ELR (cell line): ENCODE results near the gene DCXR.
"Not testable (repeated sequence)": the region's sequence is repeated elsewhere in the genome, so short reads cannot be mapped to it uniquely, and the experiment has no call there.

Experiments
- DNase-seq: peaks from one replicate; pipeline ENCODE4 v3.0.0-alpha.2; 2015; ENCODE audit warnings: low read depth

DCXR gene

GRCh38 chr17:82039695-82040299 is 2.3 kb upstream of the DCXR start:
- DNase-seq: no peak

- DNase-seq: not testable (repeated sequence)
Observed at GRCh38 chr17:82038796-82039409, 1.4 kb upstream of the DCXR start.

- DNase-seq: no peak
Observed at GRCh38 chr17:82037889-82038195, 345 bp upstream of the DCXR start.

- no peak for DNase-seq
Observed at GRCh38 chr17:82036634-82037091, 834 bp downstream of the DCXR start.

- DNase-seq: no peak
Observed at GRCh38 chr17:82035956-82036633, 1.4 kb downstream of the DCXR start.

DNA sequence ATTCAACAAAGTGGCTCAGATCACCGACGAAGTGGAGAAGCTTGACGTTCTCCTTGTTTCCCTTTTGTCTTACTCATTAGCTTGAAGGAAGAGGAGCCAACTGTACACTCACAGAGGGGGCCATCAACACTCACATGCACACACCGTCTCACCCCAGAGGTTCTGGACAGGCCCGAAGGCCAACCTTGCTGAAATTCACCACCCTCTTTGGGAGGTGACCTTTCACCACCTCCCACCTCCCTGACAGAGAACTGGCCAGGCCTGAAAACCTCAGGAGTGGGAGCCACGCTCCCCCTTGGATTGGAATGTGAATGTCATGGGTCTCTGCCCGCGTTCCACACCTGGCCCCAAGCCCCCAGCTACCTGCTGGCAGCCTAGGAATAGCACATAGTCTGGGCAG is 2.0 kb downstream of the DCXR start:
- DNase-seq: no peak

- no peak for DNase-seq
Observed at GRCh38 chr17:82034371-82035011, 3.0 kb downstream of the DCXR start.

DNA sequence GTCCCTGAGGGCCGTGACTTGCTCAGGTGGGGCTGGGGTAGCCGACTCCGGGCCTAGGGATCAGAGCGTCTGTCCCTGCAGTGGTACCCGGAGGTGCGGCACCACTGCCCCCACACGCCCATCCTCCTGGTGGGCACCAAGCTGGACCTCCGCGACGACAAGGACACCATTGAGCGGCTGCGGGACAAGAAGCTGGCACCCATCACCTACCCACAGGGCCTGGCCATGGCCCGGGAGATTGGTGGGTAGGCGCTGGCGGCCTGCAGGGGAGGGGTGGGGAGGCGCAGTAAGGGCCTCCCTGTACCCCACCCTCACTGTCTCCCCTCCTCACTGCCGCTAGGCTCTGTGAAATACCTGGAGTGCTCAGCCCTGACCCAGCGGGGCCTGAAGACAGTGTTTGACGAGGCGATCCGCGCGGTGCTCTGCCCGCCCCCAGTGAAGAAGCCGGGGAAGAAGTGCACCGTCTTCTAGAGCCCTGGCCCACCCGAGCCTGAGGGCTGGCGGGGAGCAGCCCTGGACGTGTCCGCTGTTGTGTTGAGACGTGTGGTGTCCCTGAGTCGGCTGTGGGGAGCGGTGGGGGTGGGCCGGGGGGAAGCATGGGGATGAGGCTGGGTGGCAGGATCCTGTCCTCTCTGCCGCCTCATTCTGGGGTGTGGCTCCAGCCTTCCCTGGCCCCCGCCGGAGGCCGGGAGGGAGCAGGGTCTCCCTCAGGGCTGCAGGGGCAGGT is 4.0 kb downstream of the DCXR start:
- no peak for DNase-seq

DNA sequence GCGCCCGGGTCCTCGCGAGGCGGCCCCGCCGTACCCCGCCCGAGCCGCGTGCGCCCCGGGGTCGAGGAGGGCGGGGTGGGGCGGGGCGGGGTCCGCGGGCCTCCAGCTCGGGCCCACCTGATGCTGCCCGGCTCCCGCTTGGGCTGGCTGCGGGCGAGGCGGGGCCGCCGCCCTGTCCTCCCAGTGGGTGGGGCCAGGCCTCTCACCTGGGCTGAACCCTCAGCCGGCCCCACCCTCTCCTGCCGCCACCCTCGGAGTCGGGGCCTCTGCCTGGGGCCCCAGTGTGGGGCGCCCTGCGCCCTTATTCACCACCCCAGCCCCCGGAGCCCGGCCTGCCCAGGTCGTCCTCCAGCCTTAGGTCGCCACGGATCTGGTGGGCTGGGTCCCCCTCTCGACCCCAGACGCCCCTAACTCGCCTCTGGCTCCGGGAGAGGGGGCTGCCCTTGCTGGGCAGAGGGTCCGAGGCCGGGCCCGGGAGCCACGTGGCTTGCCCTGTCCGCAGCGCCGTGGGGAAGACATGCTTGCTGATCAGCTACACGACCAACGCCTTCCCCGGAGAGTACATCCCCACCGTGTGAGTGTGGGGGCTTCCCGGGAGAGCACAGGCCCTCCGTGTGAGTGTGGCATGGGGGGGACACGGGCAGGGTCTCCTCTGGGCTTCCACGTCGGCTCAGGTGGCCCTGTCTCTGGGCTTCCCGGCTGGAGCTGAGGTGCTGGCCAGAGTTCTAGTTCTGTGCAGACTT is 5.4 kb downstream of the DCXR start:
- no peak for DNase-seq

DNA sequence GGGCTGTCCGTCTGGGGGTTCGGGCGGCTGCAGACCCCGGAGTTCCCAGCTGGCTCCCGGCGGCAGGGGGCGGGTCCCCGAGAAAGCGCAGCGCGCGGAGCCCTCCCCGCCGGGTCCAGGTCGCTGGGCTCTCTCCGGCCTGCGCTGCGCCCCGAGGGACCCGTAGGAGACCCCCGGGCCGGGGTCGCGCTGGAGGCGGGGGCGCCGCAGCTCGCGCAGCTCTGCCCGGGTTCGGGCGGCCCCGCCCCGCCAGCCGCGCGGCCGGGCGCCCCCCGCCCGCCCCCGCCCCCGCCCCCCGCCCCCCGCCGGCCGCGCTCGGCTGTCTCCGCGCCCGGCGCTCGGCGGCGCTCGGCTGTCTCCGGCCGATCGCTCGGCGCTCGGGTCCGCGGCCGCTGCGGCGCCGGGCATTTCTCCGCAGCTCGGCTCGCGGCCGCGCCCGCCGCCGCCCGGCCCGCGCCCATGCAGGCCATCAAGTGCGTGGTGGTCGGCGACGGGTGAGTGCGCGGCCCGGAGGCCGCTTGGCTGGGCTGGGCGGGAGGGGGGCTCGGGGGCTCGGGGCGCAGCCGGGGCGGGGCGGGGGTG is 6.1 kb downstream of the DCXR start, which contains the start of gene RAC3:
TSS of gene RAC3 (plus strand) at position 376 of the 582 bp plus-strand sequence. CDS start at position 460, 84 bp downstream.
- DNase-seq: peak; percentile 66

- DNase-seq: peak; percentile 92
Observed at GRCh38 chr17:82030470-82031302, 6.8 kb downstream of the DCXR start.

DNA sequence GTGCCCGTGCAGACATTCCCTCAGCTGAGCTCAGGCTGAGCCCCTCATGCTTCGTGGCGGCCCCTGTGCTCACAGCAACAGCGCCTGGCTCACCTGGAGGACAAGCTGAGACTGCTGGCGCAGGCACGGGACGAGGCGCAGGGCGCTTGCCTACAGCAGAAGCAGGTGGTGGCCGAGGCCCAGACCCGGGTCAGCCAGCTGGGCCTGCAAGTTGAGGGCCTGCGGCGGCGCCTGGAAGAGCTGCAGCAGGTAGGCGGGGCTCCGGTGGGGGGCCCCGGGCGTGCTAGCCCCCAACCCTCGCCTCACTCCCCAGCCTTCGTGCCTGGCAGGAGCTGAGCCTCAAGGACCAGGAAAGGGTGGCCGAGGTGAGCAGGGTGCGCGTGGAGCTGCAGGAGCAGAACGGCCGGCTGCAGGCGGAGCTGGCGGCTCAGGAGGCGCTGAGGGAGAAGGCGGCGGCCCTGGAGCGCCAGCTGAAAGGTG is 7.5 kb downstream of the DCXR start:
- DNase-seq: no peak

DNA sequence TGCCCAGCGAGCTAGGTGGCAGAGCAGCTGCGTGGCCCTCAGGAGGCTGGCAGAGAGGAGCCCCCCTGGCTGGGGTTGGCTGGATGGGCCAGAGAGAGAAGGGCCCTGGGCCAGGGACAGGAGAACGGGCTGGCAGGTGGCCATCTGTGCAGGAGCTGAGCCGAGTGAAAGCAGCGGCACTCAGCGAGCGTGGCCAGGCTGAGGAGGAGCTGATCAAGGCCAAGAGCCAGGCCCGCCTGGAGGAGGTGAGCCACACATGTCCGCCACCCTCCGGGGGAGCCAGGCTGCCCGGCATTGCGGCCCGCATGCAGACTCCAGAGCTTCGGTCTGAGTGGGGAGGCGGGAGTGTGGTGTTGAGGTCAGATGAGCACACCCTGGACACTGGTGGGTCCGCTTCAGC is 8.1 kb downstream of the DCXR start:
- no peak for DNase-seq

GRCh38 chr17:82028966-82029365 is 8.5 kb downstream of the DCXR start:
- no peak for DNase-seq

DNA sequence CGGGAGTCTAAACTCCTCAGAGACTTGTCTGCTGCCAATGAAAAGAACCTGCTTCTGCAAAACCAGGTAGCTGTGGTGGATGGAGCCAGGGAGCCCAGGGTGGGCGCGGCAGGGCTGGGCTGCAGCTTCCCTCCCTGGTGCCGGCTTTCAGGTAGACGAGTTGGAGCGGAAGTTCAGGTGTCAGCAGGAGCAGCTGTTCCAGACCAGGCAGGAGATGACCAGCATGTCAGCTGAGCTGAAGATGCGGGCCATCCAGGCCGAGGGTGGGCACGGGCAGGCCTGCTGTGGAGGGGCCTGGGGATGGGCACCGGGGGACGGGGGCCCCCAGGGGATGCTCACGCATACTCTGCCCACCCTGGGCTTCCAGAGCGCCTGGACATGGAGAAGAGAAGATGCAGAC is 9.3 kb downstream of the DCXR start:
- no peak for DNase-seq

DNA sequence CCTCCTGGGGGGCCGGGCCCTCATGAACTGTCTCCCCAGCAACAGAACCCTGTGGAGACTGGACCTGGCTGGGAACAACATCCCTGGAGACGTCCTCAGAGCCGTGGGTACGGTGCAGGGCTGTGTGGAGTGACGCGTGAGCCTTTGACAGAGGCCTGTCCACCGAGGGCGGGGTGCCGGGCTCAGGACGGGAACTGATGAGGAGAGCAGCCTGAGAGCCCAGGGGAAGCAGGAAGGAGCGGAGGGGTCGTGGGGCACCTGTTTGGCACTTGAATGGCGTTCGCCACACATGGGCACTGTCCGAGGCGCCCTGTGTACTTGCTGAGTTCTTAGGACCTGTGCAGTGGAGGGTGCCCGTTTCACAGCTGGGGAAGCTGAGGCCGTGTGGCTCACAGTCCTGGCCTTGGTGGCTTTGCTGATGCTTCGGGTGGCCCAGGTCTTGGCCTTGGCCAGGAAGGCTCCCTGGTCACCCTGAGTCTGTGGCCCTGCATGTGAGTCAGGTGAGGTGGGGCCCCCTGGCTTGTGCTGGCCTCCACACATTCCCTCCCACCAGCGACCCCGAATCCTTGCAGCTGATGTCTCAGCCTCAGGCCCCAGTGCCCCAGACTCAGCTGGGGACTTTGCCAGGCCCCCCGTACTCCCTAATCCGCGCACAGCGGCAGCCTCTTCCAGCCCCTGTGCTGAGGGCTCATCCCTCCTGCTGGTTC is 11.9 kb downstream of the DCXR start:
- DNase-seq: no peak

GRCh38 chr17:82024859-82025258 is 12.6 kb downstream of the DCXR start:
- no peak for DNase-seq

DNA sequence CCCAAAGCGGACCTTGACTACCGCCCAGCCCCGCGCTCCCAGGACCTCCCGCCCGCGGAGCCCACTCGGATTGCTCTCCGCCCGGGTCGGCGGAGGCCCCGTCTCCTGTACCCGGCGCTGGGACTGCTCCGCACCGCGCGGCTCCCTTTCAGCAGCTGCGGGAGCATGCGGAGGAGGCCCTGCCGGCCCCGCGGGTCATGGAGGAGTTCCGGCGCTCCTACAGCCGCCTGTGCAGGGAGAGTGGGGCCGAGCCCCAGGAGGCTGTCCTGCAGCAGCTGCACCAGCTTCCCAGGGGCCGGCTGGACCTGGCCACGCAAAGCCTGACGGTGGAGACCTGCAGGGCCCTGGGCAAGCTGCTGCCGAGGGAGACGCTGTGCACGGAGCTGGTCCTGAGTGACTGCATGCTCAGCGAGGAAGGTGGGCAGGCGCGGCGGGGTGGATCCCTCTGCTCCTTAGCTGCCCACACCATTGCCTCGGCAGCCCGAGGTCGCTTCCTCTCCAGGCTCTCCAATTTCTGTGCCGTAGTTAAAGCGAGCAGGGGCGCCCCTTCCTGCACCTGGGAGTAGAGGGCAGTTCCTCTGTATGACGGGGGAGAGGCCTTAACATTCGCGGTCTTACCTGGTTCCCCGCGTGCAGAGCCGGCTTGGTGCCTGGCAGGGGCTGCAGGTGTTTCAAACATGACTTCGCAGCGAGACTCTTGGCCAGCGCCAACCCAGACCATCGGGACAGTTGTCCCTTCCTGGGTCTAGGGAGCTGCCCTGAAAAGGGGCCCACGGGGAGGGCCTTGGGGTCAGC is 13.9 kb downstream of the DCXR start:
- DNase-seq: peak; percentile 45

DNA sequence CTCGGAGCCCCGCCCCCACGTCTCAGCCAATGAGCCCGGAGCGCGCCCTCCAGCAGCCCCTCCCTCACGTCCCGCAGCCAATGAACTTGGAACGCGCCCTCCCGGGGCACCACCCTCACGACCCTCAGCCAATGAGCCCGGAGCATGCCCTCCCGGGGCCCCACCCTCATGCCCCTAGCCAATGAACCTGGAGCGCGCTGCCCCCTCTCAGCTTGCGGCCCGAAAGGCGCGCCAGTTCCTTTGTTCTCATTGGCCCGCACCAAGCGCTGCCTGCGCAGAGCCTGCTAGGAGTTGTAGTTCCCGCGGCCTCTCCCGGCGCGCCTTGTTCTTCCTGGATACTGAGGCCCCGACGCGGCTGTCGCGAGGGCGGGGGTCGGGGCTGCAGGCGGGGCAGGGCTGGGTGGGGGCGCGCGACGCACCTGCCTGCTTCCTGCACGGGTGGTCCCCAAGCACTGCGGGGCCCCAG is 14.5 kb downstream of the DCXR start, which contains the start of gene LRRC45:
TSS of gene LRRC45 (plus strand) at position 325 of the 466 bp plus-strand sequence. CDS start 339 bp downstream, outside the sequence.
- DNase-seq: peak; percentile 100
